Liver (tissue), 3 donors: ENCODE data around the gene BMP8A.

Source experiments
- EGR1 ChIP-seq, 2 donors: IDR thresholded peaks; 2 replicates each; pipeline ENCODE4 v1.6.1; 2016 to 2018; ENCODE audit warnings: antibody characterized with exemption in 2 of 2, low read depth in 2 of 2
- GABPA ChIP-seq, 2 donors: IDR thresholded peaks in 1 of 2; conservative IDR thresholded peaks in 1 of 2; 2 replicates each; pipeline ENCODE4 v1.6.1; 2016; ENCODE audit warnings: antibody characterized with exemption in 2 of 2, mild to moderate bottlenecking in 1 of 2, moderate library complexity in 1 of 2
- JUND ChIP-seq, 2 donors: IDR thresholded peaks; 2 replicates each; pipeline ENCODE4 v1.6.1; 2016; ENCODE audit warnings: antibody characterized with exemption in 2 of 2
- RAD21 ChIP-seq, 2 donors: IDR thresholded peaks; 2 replicates each; pipeline ENCODE4 v1.6.1; 2016; ENCODE audit warnings: antibody characterized with exemption in 2 of 2, mild to moderate bottlenecking in 2 of 2
- SP1 ChIP-seq: IDR thresholded peaks from 2 replicates; pipeline ENCODE4 v1.6.1; 2018; ENCODE audit warnings: antibody characterized with exemption, mild to moderate bottlenecking
- TAF1 ChIP-seq: conservative IDR thresholded peaks from 2 replicates; pipeline ENCODE4 v1.6.1; 2016; ENCODE audit warnings: antibody characterized with exemption, mild to moderate bottlenecking
- YY1 ChIP-seq: IDR thresholded peaks from 2 replicates; pipeline ENCODE4 v1.6.1; 2016; ENCODE audit warnings: antibody characterized with exemption, mild to moderate bottlenecking
- TF ChIP-seq, protein P1 (sequence below): IDR thresholded peaks from 2 replicates; pipeline ENCODE4 v1.6.1; 2016; ENCODE audit warnings: antibody characterized with exemption, mild to moderate bottlenecking
- TF ChIP-seq, protein P2 (sequence below): fragments of 150-350 bp; IDR thresholded peaks from 2 replicates; pipeline ENCODE4 v1.5.1; 2017; ENCODE audit warnings: improper control_type of control experiment, low read depth, low read length; ENCODE audit not compliant: missing input control
- TF ChIP-seq, protein P3 (sequence below): IDR thresholded peaks from 2 replicates; pipeline ENCODE4 v1.6.1; 2016; ENCODE audit warnings: antibody characterized with exemption
- TF ChIP-seq, protein P4 (sequence below): IDR thresholded peaks from 2 replicates; pipeline ENCODE4 v1.6.1; 2016; ENCODE audit warnings: antibody characterized with exemption
- TF ChIP-seq, protein P5 (sequence below): IDR thresholded peaks from 2 replicates; pipeline ENCODE4 v1.6.1; 2016; ENCODE audit warnings: antibody characterized with exemption
- donor health status: healthy.
- donor health status: healthy.

DNA sequence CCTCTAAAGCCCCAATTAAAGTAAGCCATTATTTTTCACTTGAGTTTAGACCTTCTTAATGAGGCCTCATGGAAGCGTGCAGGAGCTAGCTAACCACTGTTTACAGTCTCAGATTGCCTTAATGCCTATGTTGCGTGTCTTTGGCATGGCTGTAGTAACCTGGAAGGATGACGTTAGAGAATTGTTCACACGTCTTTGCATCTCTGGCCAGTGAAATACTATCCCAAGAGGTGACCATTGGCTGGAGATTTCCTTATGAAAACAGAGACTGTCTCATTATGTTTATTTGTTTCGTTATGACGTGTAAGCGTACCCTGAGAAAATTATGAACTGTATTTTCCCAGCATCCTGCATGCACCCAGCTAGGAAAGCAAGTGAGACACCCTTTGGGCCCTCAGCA lies 18.6 kb upstream of the BMP8A start:
- TF ChIP-seq, protein P1, sequence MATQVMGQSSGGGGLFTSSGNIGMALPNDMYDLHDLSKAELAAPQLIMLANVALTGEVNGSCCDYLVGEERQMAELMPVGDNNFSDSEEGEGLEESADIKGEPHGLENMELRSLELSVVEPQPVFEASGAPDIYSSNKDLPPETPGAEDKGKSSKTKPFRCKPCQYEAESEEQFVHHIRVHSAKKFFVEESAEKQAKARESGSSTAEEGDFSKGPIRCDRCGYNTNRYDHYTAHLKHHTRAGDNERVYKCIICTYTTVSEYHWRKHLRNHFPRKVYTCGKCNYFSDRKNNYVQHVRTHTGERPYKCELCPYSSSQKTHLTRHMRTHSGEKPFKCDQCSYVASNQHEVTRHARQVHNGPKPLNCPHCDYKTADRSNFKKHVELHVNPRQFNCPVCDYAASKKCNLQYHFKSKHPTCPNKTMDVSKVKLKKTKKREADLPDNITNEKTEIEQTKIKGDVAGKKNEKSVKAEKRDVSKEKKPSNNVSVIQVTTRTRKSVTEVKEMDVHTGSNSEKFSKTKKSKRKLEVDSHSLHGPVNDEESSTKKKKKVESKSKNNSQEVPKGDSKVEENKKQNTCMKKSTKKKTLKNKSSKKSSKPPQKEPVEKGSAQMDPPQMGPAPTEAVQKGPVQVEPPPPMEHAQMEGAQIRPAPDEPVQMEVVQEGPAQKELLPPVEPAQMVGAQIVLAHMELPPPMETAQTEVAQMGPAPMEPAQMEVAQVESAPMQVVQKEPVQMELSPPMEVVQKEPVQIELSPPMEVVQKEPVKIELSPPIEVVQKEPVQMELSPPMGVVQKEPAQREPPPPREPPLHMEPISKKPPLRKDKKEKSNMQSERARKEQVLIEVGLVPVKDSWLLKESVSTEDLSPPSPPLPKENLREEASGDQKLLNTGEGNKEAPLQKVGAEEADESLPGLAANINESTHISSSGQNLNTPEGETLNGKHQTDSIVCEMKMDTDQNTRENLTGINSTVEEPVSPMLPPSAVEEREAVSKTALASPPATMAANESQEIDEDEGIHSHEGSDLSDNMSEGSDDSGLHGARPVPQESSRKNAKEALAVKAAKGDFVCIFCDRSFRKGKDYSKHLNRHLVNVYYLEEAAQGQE: no peak
- TF ChIP-seq, protein P2, sequence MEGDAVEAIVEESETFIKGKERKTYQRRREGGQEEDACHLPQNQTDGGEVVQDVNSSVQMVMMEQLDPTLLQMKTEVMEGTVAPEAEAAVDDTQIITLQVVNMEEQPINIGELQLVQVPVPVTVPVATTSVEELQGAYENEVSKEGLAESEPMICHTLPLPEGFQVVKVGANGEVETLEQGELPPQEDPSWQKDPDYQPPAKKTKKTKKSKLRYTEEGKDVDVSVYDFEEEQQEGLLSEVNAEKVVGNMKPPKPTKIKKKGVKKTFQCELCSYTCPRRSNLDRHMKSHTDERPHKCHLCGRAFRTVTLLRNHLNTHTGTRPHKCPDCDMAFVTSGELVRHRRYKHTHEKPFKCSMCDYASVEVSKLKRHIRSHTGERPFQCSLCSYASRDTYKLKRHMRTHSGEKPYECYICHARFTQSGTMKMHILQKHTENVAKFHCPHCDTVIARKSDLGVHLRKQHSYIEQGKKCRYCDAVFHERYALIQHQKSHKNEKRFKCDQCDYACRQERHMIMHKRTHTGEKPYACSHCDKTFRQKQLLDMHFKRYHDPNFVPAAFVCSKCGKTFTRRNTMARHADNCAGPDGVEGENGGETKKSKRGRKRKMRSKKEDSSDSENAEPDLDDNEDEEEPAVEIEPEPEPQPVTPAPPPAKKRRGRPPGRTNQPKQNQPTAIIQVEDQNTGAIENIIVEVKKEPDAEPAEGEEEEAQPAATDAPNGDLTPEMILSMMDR: no peak
- TF ChIP-seq GABPA (IDR thresholded peaks at IDR 0.05 in 1 of 2, conservative IDR thresholded peaks at IDR 0.05 in 1 of 2) (no peak), EGR1 (IDR thresholded peaks at IDR 0.05; ENCODE audit: low read depth in 2 of 2) (no peak), YY1 (no peak), RAD21 (IDR thresholded peaks at IDR 0.05) (no peak), TAF1 (no peak), JUND (IDR thresholded peaks at IDR 0.05) (no peak), SP1 (no peak)
- TF ChIP-seq, protein P3, sequence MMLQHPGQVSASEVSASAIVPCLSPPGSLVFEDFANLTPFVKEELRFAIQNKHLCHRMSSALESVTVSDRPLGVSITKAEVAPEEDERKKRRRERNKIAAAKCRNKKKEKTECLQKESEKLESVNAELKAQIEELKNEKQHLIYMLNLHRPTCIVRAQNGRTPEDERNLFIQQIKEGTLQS: no peak
- TF ChIP-seq, protein P4, sequence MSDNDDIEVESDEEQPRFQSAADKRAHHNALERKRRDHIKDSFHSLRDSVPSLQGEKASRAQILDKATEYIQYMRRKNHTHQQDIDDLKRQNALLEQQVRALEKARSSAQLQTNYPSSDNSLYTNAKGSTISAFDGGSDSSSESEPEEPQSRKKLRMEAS: no peak
- TF ChIP-seq, protein P5, sequence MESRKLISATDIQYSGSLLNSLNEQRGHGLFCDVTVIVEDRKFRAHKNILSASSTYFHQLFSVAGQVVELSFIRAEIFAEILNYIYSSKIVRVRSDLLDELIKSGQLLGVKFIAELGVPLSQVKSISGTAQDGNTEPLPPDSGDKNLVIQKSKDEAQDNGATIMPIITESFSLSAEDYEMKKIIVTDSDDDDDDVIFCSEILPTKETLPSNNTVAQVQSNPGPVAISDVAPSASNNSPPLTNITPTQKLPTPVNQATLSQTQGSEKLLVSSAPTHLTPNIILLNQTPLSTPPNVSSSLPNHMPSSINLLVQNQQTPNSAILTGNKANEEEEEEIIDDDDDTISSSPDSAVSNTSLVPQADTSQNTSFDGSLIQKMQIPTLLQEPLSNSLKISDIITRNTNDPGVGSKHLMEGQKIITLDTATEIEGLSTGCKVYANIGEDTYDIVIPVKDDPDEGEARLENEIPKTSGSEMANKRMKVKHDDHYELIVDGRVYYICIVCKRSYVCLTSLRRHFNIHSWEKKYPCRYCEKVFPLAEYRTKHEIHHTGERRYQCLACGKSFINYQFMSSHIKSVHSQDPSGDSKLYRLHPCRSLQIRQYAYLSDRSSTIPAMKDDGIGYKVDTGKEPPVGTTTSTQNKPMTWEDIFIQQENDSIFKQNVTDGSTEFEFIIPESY: no peak
